Naive thymus-derived CD4-positive, alpha-beta T cell (primary cell): ENCODE data around the gene TMEM128. TPM values are rescaled to one million over a fixed set of nuclear protein-coding genes. Genes with fewer than 3 reads are reported as not detected.
A peak's percentile ranks its signal among the peaks of the same experiment; 100 is the strongest.
"Not testable (repeated sequence)": the region's sequence is repeated elsewhere in the genome, so short reads cannot be mapped to it uniquely, and the experiment has no call there.

Experiments used
- ATAC-seq: fragments of 150-1000 bp; cut with Tn5 transposase; 2 replicates; pipeline ENCODE4 v1.10.0; 2021; ENCODE audit warnings: mild to moderate bottlenecking, moderate library complexity
- CTCF ChIA-PET: fragments of 350-600 bp; sonication (Branson Sonifier 250); formaldehyde crosslinking; loops from one replicate; lab custom pipeline; 2021; ENCODE audit warnings: antibody characterized with exemption; lab: Charles Lee
- POLR2A ChIA-PET: fragments of 350-600 bp; sonication (Branson Sonifier 250); formaldehyde crosslinking; loops from one replicate; lab custom pipeline; 2021; ENCODE audit warnings: antibody characterized with exemption, inconsistent platforms; lab: Charles Lee
- DNase-seq, 9 donors: peaks; one replicate each; pipeline versions ENCODE4 v3.0.0 to v3.0.0-alpha.2; 2020 to 2022; ENCODE audit warnings: mixed read lengths in 1 of 9
- H3K27ac ChIP-seq: one replicate; pipeline ENCODE4 v1.7.0; 2013; ENCODE audit warnings: mild to moderate bottlenecking, low read depth, low read length, moderate library complexity
- H3K27me3 ChIP-seq, 2 donors: one replicate each; pipeline ENCODE4 v1.7.0; 2013; ENCODE audit warnings: low read length in 2 of 2, mild to moderate bottlenecking in 2 of 2, moderate library complexity in 2 of 2; ENCODE audit not compliant: control insufficient read depth in 2 of 2, insufficient read depth in 2 of 2
- H3K36me3 ChIP-seq, 3 experiments: 1 replicate in 2 of 3; 2 replicates in 1 of 3; pipeline ENCODE4 v1.7.0; 2013; ENCODE audit warnings: low read length in 3 of 3, mild to moderate bottlenecking in 3 of 3, moderate library complexity in 1 of 3; ENCODE audit not compliant: insufficient read depth in 3 of 3, control insufficient read depth in 2 of 3
- H3K4me1 ChIP-seq, 2 donors: one replicate each; pipeline ENCODE4 v1.7.0; 2013; ENCODE audit warnings: low read length in 2 of 2, mild to moderate bottlenecking in 2 of 2, moderate library complexity in 1 of 2; ENCODE audit not compliant: control insufficient read depth in 2 of 2, insufficient read depth in 2 of 2
- H3K4me3 ChIP-seq: 2 replicates; pipeline ENCODE4 v1.7.0; 2013; ENCODE audit warnings: mild to moderate bottlenecking, low read length
- H3K9me3 ChIP-seq, 3 experiments: 1 replicate in 2 of 3; 2 replicates in 1 of 3; pipeline ENCODE4 v1.7.0; 2013; ENCODE audit warnings: low read length in 3 of 3; ENCODE audit not compliant: control insufficient read depth in 2 of 3
- H3K27ac Mint-ChIP-seq, 9 donors: one replicate each; pipeline ENCODE4 v1.8.0; 2020 to 2022; ENCODE audit warnings: mixed read lengths in 9 of 9, mild to moderate bottlenecking in 8 of 9, moderate library complexity in 5 of 9, inconsistent platforms in 2 of 9
- H3K27me3 Mint-ChIP-seq, 5 donors: one replicate each; pipeline ENCODE4 v1.8.0; 2021 to 2022; ENCODE audit warnings: mixed read lengths in 5 of 5, mild to moderate bottlenecking in 1 of 5
- H3K36me3 Mint-ChIP-seq, 5 donors: one replicate each; pipeline ENCODE4 v1.8.0; 2020 to 2022; ENCODE audit warnings: mixed read lengths in 5 of 5, mild to moderate bottlenecking in 3 of 5, inconsistent platforms in 1 of 5
- H3K4me1 Mint-ChIP-seq, 7 donors: one replicate each; pipeline ENCODE4 v1.8.0; 2020 to 2022; ENCODE audit warnings: mixed read lengths in 7 of 7, mild to moderate bottlenecking in 3 of 7, inconsistent platforms in 1 of 7
- H3K4me3 Mint-ChIP-seq, 10 donors: one replicate each; pipeline ENCODE4 v1.8.0; 2020 to 2022; ENCODE audit warnings: mild to moderate bottlenecking in 10 of 10, mixed read lengths in 10 of 10, moderate library complexity in 6 of 10, inconsistent platforms in 2 of 10
- H3K9me3 Mint-ChIP-seq, 11 donors: one replicate each; pipeline ENCODE4 v1.8.0; 2020 to 2022; ENCODE audit warnings: mixed read lengths in 11 of 11, mild to moderate bottlenecking in 4 of 11, inconsistent platforms in 1 of 11, moderate library complexity in 1 of 11
- intact Hi-C, 2 donors: fragments of 100-400 bp; cut with micrococcal nuclease; formaldehyde crosslinking; loops; one replicate each; pipeline ENCODE4 v1.15.1; 2023
- polyA plus RNA-seq, 2 donors: library from polyadenylated mRNA; unstranded; fragments of 300-500 nt; fragmentation: Illumina TruSeq; gene quantifications; one replicate each; pipeline ENCODE4 v1.2.3, GENCODE V29; 2021
- total RNA-seq, 6 experiments: library from RNA in 5 of 6; stranded (reverse) in 5 of 6; gene quantifications; 1 replicate in 5 of 6; 2 replicates in 1 of 6; pipeline ENCODE4 v1.2.3 and lab custom pipeline; 2021 to 2026

TMEM128 gene
- total and polyA plus RNA-seq, 7 experiments from 2014 or later, result 10.0 to 47.5 (median 22.6) TPM

DNA sequence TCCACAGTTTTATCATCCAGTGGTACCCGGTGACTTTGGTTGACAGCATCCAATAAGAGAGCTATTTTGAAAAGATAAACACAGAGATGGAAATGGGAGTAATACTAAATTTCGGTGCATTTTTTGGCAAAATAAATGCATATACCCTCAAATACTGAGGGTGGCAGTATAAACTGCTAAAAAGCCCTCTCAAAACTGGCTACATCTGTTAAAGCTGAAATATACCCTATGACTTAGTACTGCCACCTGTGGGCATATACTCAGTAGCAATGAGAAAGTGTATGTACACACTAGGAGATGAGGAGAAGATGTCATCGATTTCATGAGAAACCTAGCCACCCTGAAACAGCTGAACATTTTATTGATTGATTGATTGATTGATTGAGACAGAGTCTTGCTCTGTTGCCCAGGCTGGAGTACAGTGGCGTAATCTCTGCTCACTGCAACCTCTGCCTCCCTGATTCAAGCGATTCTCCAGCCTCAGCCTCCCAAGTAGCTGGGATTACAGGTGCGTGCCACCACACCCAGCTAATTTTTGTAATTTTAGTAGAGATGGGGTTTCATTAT is 12.2 kb upstream of the TMEM128 start:
- Histone ChIP-seq H3K36me3 (no peaks in the 10 kb centered on the region), H3K4me1 (peaks cover 0 to 8% of the 10 kb centered on the region in 2 donors), H3K27me3 (no peaks in the 10 kb centered on the region), H3K27ac (no peak overlapping the region), H3K4me3 (no peak overlapping the region), H3K9me3 (no peaks in the 10 kb centered on the region)
- H3K4me1 Mint-ChIP-seq, result peaks cover 0 to 4% (median 0%) of the 10 kb centered on the region in 7 donors
- CTCF ChIA-PET, result interaction anchor here (0.5 to 2.5 kb wide), 12 partner anchors 8 to 272 kb away, joined by 3 to 31 read pairs (median 5); no protein-coding TSS in a partner anchor
- POLR2A ChIA-PET, result interaction anchor here (0.9 to 1.8 kb wide), 3 partner anchors 9 to 30 kb away, joined by 3 to 10 read pairs (median 4); partner anchors contain the start of genes LYAR, TMEM128 and ZBTB49
- DNase-seq, result peak in 7 of 9 donors; percentile 9 to 57 (median 44)
- ATAC-seq, result peak; percentile 100
- no peaks in the 10 kb centered on the region for H3K36me3 Mint-ChIP-seq
- no peaks in the 10 kb centered on the region for H3K9me3 Mint-ChIP-seq
- intact Hi-C loops, result loop anchor here (1.0 kb wide), 3 partner anchors 8 to 170 kb away; no protein-coding TSS in a partner anchor
- no peak overlapping the region for H3K4me3 Mint-ChIP-seq
- H3K27ac Mint-ChIP-seq, result peak overlapping the region in 1 of 9 donors; percentile 51
- peaks cover 0 to 5% (median 0%) of the 10 kb centered on the region in 5 donors for H3K27me3 Mint-ChIP-seq

- Mint-ChIP-seq H3K9me3 (no peaks in the 10 kb centered on the region), H3K4me1 (peaks cover 0 to 4% (median 0%) of the 10 kb centered on the region in 7 donors), H3K4me3 (no peak overlapping the region), H3K36me3 (no peaks in the 10 kb centered on the region), H3K27ac (no peak overlapping the region), H3K27me3 (peaks cover 0 to 5% (median 0%) of the 10 kb centered on the region in 5 donors)
- DNase-seq, result no peak
- intact Hi-C loops, result loop anchor here (1.0 kb wide), 3 partner anchors 7 to 171 kb away; no protein-coding TSS in a partner anchor
- Histone ChIP-seq H3K4me3 (no peak overlapping the region), H3K27me3 (no peaks in the 10 kb centered on the region), H3K4me1 (peaks cover 0 to 1% of the 10 kb centered on the region in 2 donors), H3K36me3 (no peaks in the 10 kb centered on the region), H3K9me3 (no peaks in the 10 kb centered on the region), H3K27ac (no peak overlapping the region)
- ChIA-PET POLR2A (interaction anchor here (0.9 to 1.8 kb wide), 3 partner anchors 8 to 30 kb away, joined by 3 to 10 read pairs (median 4); partner anchors contain the start of genes LYAR, TMEM128 and ZBTB49), CTCF (interaction anchor here (0.5 to 2.5 kb wide), 14 partner anchors 8 to 272 kb away, joined by 3 to 31 read pairs (median 4); no protein-coding TSS in a partner anchor)
- ATAC-seq, result no peak
These were observed 11.6 kb upstream of the TMEM128 start for GRCh38 chr4:4259484-4260100.

DNA sequence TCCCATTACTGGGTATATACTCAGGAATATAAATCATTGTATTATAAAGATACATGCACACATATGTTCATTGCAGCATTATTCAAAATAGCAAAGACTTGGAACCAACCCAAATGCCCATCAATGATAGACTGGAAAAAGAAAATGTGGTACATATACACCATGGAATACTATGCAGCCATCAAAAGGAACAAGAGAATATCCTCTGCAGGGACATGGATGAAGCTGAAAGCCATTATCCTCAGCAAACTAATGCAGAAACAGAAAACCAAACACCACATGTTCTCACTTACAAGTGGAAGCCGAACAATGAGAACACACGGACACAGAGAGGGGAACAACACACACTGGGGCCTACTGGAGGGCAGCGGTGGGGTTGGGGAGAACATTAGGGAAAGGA is 9.7 kb upstream of the TMEM128 start:
- peaks cover 0 to 11% (median 0%) of the 10 kb centered on the region in 5 donors for H3K27me3 Mint-ChIP-seq
- H3K27me3 ChIP-seq, CTCF ChIA-PET, H3K9me3 ChIP-seq, H3K36me3 Mint-ChIP-seq, H3K4me1 ChIP-seq, H3K4me3 Mint-ChIP-seq, H3K4me1 Mint-ChIP-seq, ATAC-seq, DNase-seq, H3K9me3 Mint-ChIP-seq, POLR2A ChIA-PET, H3K27ac ChIP-seq, H3K36me3 ChIP-seq, intact Hi-C loops, H3K27ac Mint-ChIP-seq, H3K4me3 ChIP-seq: not testable (repeated sequence)

- intact Hi-C loops, result no loop called here
- H3K9me3 Mint-ChIP-seq, result no peaks in the 10 kb centered on the region
- H3K27me3 Mint-ChIP-seq, result peaks cover 0 to 11% (median 0%) of the 10 kb centered on the region in 5 donors
- H3K36me3 Mint-ChIP-seq, result no peaks in the 10 kb centered on the region
- Histone ChIP-seq H3K27me3 (no peaks in the 10 kb centered on the region), H3K27ac (no peak overlapping the region), H3K9me3 (no peaks in the 10 kb centered on the region), H3K4me3 (no peak overlapping the region), H3K4me1 (no peaks in the 10 kb centered on the region), H3K36me3 (no peaks in the 10 kb centered on the region)
- DNase-seq (no peak), ATAC-seq (no peak)
- ChIA-PET POLR2A (interaction anchor here (1.0 kb wide), 1 partner anchor 9 kb away, joined by 6 read pairs; the partner anchor contains the start of gene TMEM128), CTCF (interaction anchor here (0.6 to 1.8 kb wide), 3 partner anchors 78 to 220 kb away, joined by 3 to 4 read pairs (median 4); no protein-coding TSS in a partner anchor)
- no peak overlapping the region for H3K27ac Mint-ChIP-seq
- no peak overlapping the region for H3K4me3 Mint-ChIP-seq
- peaks cover 0 to 5% (median 2%) of the 10 kb centered on the region in 7 donors for H3K4me1 Mint-ChIP-seq
These were observed 8.8 kb upstream of the TMEM128 start for GRCh38 chr4:4256799-4257198.

DNA sequence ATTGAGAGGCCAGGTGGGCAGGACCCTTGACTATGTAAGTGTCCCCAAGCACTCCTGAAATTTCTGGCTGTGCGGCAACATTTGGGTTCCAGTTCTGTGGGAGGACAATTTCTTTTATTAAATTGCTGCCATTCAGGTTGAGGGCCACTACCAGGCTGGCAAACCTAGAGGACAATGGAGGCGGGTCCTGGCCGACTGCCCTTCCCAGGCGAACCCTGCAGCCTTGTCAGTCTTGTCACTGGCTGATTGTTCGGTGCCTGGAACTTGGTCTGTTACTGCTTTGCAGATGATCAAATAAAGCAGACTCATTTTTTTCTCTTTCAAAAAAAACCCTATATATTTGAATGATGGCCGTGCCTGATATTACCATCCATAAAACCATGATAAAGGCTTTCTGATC is 6.6 kb upstream of the TMEM128 start:
- intact Hi-C loops, result no loop called here
- H3K27ac ChIP-seq, result no peak overlapping the region
- ChIA-PET CTCF (interaction anchor here (1.2 kb wide), 1 partner anchor 8 kb away, joined by 3 read pairs; no protein-coding TSS in a partner anchor), POLR2A (interaction anchor here (0.8 kb wide), 1 partner anchor 54 kb away, joined by 3 read pairs; no protein-coding TSS in a partner anchor)
- H3K4me3 Mint-ChIP-seq, result no peak overlapping the region
- H3K4me1 Mint-ChIP-seq, result peaks cover 0 to 8% (median 0%) of the 10 kb centered on the region in 7 donors
- H3K4me3 ChIP-seq, result no peak overlapping the region
- no peaks in the 10 kb centered on the region for H3K27me3 ChIP-seq
- no peaks in the 10 kb centered on the region for H3K36me3 ChIP-seq
- peaks cover 0 to 12% (median 0%) of the 10 kb centered on the region in 5 donors for H3K27me3 Mint-ChIP-seq
- H3K9me3 Mint-ChIP-seq, result no peaks in the 10 kb centered on the region
- ATAC-seq (no peak), DNase-seq (no peak)
- H3K27ac Mint-ChIP-seq, result no peak overlapping the region
- no peaks in the 10 kb centered on the region for H3K36me3 Mint-ChIP-seq
- H3K4me1 ChIP-seq, result no peaks in the 10 kb centered on the region
- H3K9me3 ChIP-seq, result no peaks in the 10 kb centered on the region

DNA sequence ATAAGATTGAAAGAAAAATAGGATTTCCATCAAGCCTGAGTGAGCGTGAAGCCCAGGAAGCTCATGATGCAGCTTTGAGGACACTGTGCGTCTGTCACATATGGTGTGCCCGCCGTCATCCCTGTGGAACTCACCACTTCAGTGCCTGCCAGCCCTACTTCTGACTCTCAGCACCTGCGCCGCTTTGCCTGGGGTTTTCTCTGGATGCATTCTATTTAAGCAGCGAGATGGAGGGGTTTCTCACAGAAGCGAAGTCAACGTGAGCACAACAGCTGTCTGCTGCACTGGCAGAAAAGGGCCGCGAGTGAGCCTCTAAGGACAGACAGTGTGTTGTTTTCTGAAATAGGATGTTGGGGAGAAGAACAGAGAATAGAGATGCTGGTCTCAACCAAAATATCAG is 6.2 kb upstream of the TMEM128 start:
- Mint-ChIP-seq H3K4me3 (no peak overlapping the region), H3K4me1 (peaks cover under 1 to 10% (median 2%) of the 10 kb centered on the region in 7 donors), H3K9me3 (no peaks in the 10 kb centered on the region), H3K36me3 (no peaks in the 10 kb centered on the region), H3K27ac (no peak overlapping the region), H3K27me3 (peaks cover 0 to 12% (median 0%) of the 10 kb centered on the region in 5 donors)
- Histone ChIP-seq H3K9me3 (no peaks in the 10 kb centered on the region), H3K27ac (no peak overlapping the region), H3K36me3 (no peaks in the 10 kb centered on the region), H3K27me3 (no peaks in the 10 kb centered on the region), H3K4me1 (no peaks in the 10 kb centered on the region), H3K4me3 (no peak overlapping the region)
- DNase-seq (no peak), ATAC-seq (no peak)
- POLR2A ChIA-PET, result interaction anchor here (0.8 kb wide), 1 partner anchor 54 kb away, joined by 3 read pairs; no protein-coding TSS in a partner anchor
- CTCF ChIA-PET, result interaction anchor here (0.6 to 1.2 kb wide), 2 partner anchors 8 to 62 kb away, joined by 3 read pairs; no protein-coding TSS in a partner anchor
- intact Hi-C loops, result no loop called here
